ENCODE measurements around the gene EAPP.

GRCh38 chr14:34496679-34497513 lies 42.6 kb downstream of the EAPP start:
- TF ChIP-seq, protein P1, sequence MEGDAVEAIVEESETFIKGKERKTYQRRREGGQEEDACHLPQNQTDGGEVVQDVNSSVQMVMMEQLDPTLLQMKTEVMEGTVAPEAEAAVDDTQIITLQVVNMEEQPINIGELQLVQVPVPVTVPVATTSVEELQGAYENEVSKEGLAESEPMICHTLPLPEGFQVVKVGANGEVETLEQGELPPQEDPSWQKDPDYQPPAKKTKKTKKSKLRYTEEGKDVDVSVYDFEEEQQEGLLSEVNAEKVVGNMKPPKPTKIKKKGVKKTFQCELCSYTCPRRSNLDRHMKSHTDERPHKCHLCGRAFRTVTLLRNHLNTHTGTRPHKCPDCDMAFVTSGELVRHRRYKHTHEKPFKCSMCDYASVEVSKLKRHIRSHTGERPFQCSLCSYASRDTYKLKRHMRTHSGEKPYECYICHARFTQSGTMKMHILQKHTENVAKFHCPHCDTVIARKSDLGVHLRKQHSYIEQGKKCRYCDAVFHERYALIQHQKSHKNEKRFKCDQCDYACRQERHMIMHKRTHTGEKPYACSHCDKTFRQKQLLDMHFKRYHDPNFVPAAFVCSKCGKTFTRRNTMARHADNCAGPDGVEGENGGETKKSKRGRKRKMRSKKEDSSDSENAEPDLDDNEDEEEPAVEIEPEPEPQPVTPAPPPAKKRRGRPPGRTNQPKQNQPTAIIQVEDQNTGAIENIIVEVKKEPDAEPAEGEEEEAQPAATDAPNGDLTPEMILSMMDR (IDR thresholded peaks at IDR 0.05), result no peak
- TF ChIP-seq EP300 (IDR thresholded peaks at IDR 0.05), result peak; percentile 92

All from stomach (tissue), 4 donors.